Common myeloid progenitor, CD34-positive (primary cell): ENCODE results near the gene TMC5.

Experiments used
- CTCF ChIA-PET: fragments of 350-600 bp; sonication (Branson Sonifier 250); formaldehyde crosslinking; loops from one replicate; lab custom pipeline; 2021; ENCODE audit warnings: antibody characterized with exemption; lab: Charles Lee
- POLR2A ChIA-PET: fragments of 350-600 bp; sonication (Branson Sonifier 250); formaldehyde crosslinking; loops from one replicate; lab custom pipeline; 2021; ENCODE audit warnings: antibody characterized with exemption; lab: Charles Lee
- DNase-seq, 3 donors: peaks; one replicate each; pipeline versions ENCODE4 v3.0.0 to v3.0.0-alpha.2; 2013
- H3K27ac ChIP-seq, 2 experiments: 1 replicate in 1 of 2; 2 replicates in 1 of 2; pipeline ENCODE4 v1.7.0; 2013; ENCODE audit warnings: inconsistent platforms in 2 of 2, low read length in 2 of 2, mild to moderate bottlenecking in 2 of 2, low read depth in 1 of 2, moderate library complexity in 1 of 2; ENCODE audit not compliant: severe bottlenecking in 2 of 2, insufficient read depth in 1 of 2, poor library complexity in 1 of 2
- H3K27me3 ChIP-seq, 5 experiments: replicated peaks in 2 of 5; 1 replicate in 3 of 5; 2 replicates in 2 of 5; pipeline versions ENCODE4 v1.6.1 to v1.7.0; 2013; ENCODE audit warnings: low read length in 4 of 5, mild to moderate bottlenecking in 2 of 5, moderate library complexity in 2 of 5, inconsistent platforms in 1 of 5; ENCODE audit not compliant: insufficient read depth in 5 of 5, control insufficient read depth in 4 of 5
- H3K36me3 ChIP-seq, 4 experiments: 1 replicate in 2 of 4; 2 replicates in 2 of 4; pipeline versions ENCODE4 v1.6.1 to v1.7.0; 2013; ENCODE audit warnings: low read length in 3 of 4, control low read depth in 1 of 4, mild to moderate bottlenecking in 1 of 4; ENCODE audit not compliant: control insufficient read depth in 4 of 4, insufficient read depth in 4 of 4
- H3K4me1 ChIP-seq, 4 experiments: 1 replicate in 3 of 4; 2 replicates in 1 of 4; pipeline versions ENCODE4 v1.6.1 to v1.7.1; 2013; ENCODE audit warnings: low read length in 3 of 4, mild to moderate bottlenecking in 3 of 4, control low read depth in 1 of 4, inconsistent platforms in 1 of 4, moderate library complexity in 1 of 4; ENCODE audit not compliant: control insufficient read depth in 4 of 4, insufficient read depth in 4 of 4; ENCODE audit errors: control extremely low read depth in 1 of 4
- H3K4me3 ChIP-seq, 7 experiments: 1 replicate in 4 of 7; 2 replicates in 3 of 7; pipeline versions ENCODE4 v1.5.1 to v1.7.0; 2013; ENCODE audit warnings: mild to moderate bottlenecking in 7 of 7, low read length in 6 of 7, moderate library complexity in 6 of 7, inconsistent platforms in 2 of 7, low read depth in 2 of 7, control low read depth in 1 of 7; ENCODE audit not compliant: insufficient read depth in 4 of 7, control insufficient read depth in 1 of 7; ENCODE audit errors: extremely low read depth in 1 of 7
- H3K9me3 ChIP-seq, 5 experiments: 1 replicate in 4 of 5; 2 replicates in 1 of 5; pipeline versions ENCODE4 v1.6.1 to v1.7.1; 2013; ENCODE audit warnings: low read length in 4 of 5, mild to moderate bottlenecking in 2 of 5, inconsistent platforms in 1 of 5, low read depth in 1 of 5, moderate library complexity in 1 of 5; ENCODE audit not compliant: control insufficient read depth in 4 of 5, insufficient read depth in 2 of 5; ENCODE audit errors: control extremely low read depth in 1 of 5
- WGBS: methylation state at CpG from one replicate; pipeline ENCODE4 v1.1.5; 2013; ENCODE audit not compliant: insufficient coverage; 5-methylcytosine and 5-hydroxymethylcytosine counted together

Gene TMC5

DNA sequence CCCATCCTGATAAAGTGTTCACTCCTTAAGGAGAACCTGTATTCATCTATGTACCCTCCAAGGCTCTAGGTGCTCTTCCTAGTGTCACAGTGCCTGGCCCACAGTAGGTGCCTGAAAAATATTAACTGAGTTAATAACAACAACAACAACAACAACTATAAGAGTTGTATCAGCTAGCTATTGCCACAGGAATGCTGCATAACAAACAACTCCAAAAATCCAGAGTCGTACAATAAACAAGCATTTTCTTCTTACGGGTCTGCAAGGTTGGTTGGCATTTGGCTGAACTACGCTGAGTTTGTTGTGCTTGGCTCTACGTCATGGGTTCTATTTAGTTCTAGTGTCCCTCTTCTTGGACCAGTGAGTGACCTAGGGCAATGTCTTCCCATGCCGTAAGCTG lies 29.2 kb downstream of the TMC5 start:
- POLR2A ChIA-PET, result no interaction called here
- peaks cover 0 to 4% (median 0%) of the 10 kb centered on the region in 5 experiments for H3K27me3 ChIP-seq
- DNase-seq, result no peak
- H3K4me3 ChIP-seq, result no peak overlapping the region
- CTCF ChIA-PET, result no interaction called here
- no peaks in the 10 kb centered on the region for H3K36me3 ChIP-seq
- H3K4me1 ChIP-seq, result no peaks in the 10 kb centered on the region
- no peak overlapping the region for H3K27ac ChIP-seq
- H3K9me3 ChIP-seq, result peaks cover 0 to 3% (median 0%) of the 10 kb centered on the region in 5 experiments
- WGBS, result 93% methylated on average over 5 of the region's 5 CpGs

GRCh38 chr16:19450186-19450585 lies 32.5 kb downstream of the TMC5 start:
- 95% methylated on average over 2 of the region's 3 CpGs for WGBS
- Histone ChIP-seq H3K27ac (no peak overlapping the region), H3K4me3 (no peak overlapping the region), H3K9me3 (peaks cover 0 to 3% (median 0%) of the 10 kb centered on the region in 5 experiments), H3K4me1 (no peaks in the 10 kb centered on the region), H3K27me3 (peaks cover 0 to 4% (median 0%) of the 10 kb centered on the region in 5 experiments), H3K36me3 (no peaks in the 10 kb centered on the region)
- CTCF ChIA-PET, result no interaction called here
- DNase-seq, result no peak
- POLR2A ChIA-PET, result no interaction called here

DNA sequence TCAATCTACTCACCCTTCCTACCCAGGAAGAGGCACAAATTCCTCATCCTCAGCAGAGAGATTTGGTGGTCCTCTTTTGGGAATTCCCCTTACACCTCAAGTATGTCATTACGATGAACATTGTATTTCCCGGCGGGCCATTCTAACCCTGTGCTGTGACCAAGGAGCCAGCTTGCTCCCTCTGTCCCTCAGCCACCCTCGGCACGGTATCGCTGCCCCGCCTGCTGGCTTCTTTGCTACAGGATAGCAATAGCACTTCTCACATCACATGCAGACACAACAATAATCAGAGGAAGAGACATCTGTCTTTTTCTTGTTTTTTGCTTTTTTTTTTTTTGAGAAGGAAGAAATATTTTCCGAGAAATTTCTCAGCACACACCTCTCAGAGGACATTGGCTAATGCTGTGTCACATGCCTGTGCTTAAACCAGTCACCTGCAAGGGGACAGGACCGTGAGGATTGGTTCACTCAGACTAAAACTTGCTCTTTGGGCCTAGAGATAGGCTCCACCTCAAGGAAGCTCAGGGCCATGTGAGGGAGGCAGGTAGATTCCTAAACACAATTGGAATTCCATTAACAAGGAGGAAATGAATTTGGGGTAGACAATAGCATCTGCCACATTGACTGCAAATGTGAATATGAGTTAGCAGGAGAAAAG lies 41.2 kb downstream of the TMC5 start:
- 96% methylated on average over 4 of the region's 9 CpGs for WGBS
- Histone ChIP-seq H3K4me1 (no peaks in the 10 kb centered on the region), H3K36me3 (no peaks in the 10 kb centered on the region), H3K9me3 (no peaks in the 10 kb centered on the region), H3K27ac (no peak overlapping the region), H3K4me3 (no peak overlapping the region), H3K27me3 (no peaks in the 10 kb centered on the region)
- DNase-seq, result no peak
- ChIA-PET CTCF (no interaction called here), POLR2A (no interaction called here)

- DNase-seq, result no peak
- no CpG with 5 or more reads among the region's 2 CpGs for WGBS
- POLR2A ChIA-PET, result no interaction called here
Observed at GRCh38 chr16:19460397-19460796, 42.7 kb downstream of the TMC5 start.

DNA sequence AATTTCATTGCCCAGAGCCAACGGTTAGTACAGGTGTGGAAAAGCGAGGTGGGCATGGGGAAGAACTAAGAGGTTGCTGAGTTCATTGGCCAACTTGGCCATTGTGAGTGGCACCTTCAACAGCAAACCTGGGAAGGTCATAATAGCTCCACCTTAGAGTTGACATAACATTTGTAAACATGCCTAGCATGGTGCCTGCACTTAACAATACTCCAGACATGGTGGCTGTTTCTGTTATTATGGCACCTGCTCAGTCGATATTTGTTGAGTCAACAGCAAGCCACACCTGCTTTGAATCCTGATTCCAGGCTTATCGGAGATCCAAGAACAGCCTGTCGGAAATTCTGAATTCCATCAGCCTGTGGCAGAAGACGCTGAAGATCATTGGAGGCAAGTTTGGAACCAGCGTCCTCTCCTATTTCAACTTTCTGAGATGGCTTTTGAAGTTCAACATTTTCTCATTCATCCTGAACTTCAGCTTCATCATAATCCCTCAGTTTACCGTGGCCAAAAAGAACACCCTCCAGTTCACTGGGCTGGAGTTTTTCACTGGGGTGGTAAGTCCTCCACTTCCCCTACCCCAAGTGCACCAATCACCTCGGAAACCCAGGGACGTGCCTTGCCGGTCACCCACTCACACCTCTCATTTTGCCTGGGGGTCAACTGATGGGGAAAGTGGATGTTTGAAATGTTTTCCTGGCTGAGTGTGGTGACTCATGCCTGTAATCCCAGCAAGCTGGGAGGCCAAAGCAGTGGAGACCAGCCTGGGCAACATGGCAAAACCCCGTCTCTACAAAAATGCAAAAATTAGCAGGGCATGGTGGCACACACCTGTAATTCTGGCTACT lies 46.0 kb downstream of the TMC5 start:
- H3K27ac ChIP-seq, result no peak overlapping the region
- POLR2A ChIA-PET, result no interaction called here
- WGBS, result 95% methylated on average over 9 of the region's 12 CpGs

More at GRCh38 chr16:19460397-19460796, 42.7 kb downstream of the TMC5 start:
- Histone ChIP-seq H3K36me3 (no peaks in the 10 kb centered on the region), H3K27ac (no peak overlapping the region), H3K4me1 (no peaks in the 10 kb centered on the region), H3K4me3 (no peak overlapping the region), H3K9me3 (no peaks in the 10 kb centered on the region), H3K27me3 (no peaks in the 10 kb centered on the region)
- CTCF ChIA-PET, result no interaction called here

GRCh38 chr16:19468300-19468699 lies 50.6 kb downstream of the TMC5 start:
- Histone ChIP-seq H3K27me3 (no peaks in the 10 kb centered on the region), H3K4me1 (no peaks in the 10 kb centered on the region), H3K27ac (no peak overlapping the region), H3K36me3 (no peaks in the 10 kb centered on the region), H3K9me3 (peaks cover 0 to 2% (median 0%) of the 10 kb centered on the region in 5 experiments), H3K4me3 (no peak overlapping the region)
- ChIA-PET POLR2A (no interaction called here), CTCF (no interaction called here)
- no peak for DNase-seq
- 100% methylated on average over 2 of the region's 3 CpGs for WGBS

More for the DNA sequence above, 46.0 kb downstream of the TMC5 start:
- H3K36me3 ChIP-seq, result no peaks in the 10 kb centered on the region
- no peaks in the 10 kb centered on the region for H3K27me3 ChIP-seq
- CTCF ChIA-PET, result no interaction called here
- DNase-seq, result no peak
- H3K4me1 ChIP-seq, result no peaks in the 10 kb centered on the region
- peaks cover 0 to 2% (median 0%) of the 10 kb centered on the region in 5 experiments for H3K9me3 ChIP-seq
- H3K4me3 ChIP-seq, result no peak overlapping the region

DNA sequence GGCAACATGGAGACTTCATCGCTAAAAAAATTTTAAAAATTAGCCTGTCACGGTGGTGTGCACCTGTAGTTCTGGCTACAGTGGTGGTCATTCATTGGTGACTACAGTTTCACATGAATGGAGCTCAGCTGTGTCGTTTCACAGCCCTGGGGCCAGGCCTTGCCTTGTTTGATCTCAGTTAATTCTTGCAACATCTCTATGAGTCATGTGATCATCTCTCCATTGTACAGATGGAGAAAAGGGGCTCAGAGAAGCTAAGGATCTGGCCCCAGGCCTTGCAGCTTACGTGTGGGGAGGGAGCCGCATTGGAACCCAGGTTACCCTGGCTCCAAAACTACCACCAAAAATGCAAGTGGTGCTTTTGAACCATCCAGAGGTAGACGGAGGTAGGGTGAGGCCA lies 54.8 kb downstream of the TMC5 start:
- ChIA-PET CTCF (no interaction called here), POLR2A (no interaction called here)
- Histone ChIP-seq H3K4me1 (no peaks in the 10 kb centered on the region), H3K36me3 (no peaks in the 10 kb centered on the region), H3K9me3 (peaks cover 0 to 2% (median 0%) of the 10 kb centered on the region in 5 experiments), H3K4me3 (no peak overlapping the region), H3K27ac (no peak overlapping the region), H3K27me3 (peaks cover 0 to 2% (median 0%) of the 10 kb centered on the region in 5 experiments)
- 96% methylated on average over 3 of the region's 6 CpGs for WGBS
- DNase-seq, result no peak
